Body of pancreas (tissue), 4 donors: ENCODE results near the gene NFIA. TPM values are rescaled to one million over a fixed set of nuclear protein-coding genes. Genes with fewer than 3 reads are reported as not detected.

Experiments used
- ATAC-seq: fragments of 150-250 bp; one replicate; pipeline ENCODE4 v1.9.1; 2016
- DNase-seq, 4 donors: peaks; one replicate each; pipeline ENCODE4 v3.0.0-alpha.2; 2019
- H3K27ac ChIP-seq, 4 donors: fragments of 200-600 bp; sonication (generic); 1 replicate in 3 of 4; 2 replicates in 1 of 4; pipeline versions ENCODE4 v1.5.1 to v1.6.1; 2016 to 2019; ENCODE audit warnings: mild to moderate bottlenecking in 1 of 4, mixed read lengths in 1 of 4, moderate library complexity in 1 of 4
- H3K27me3 ChIP-seq, 2 donors: fragments of 200-600 bp; sonication (generic); one replicate each; pipeline ENCODE4 v1.6.0; 2016; ENCODE audit warnings: mild to moderate bottlenecking in 1 of 2
- H3K36me3 ChIP-seq, 2 donors: fragments of 200-600 bp; sonication (generic); replicated peaks in 1 of 2; 2 replicates each; pipeline ENCODE4 v1.5.1; 2016; ENCODE audit warnings: low read depth in 2 of 2; ENCODE audit not compliant: insufficient read depth in 1 of 2
- H3K4me1 ChIP-seq: fragments of 200-600 bp; sonication (generic); one replicate; pipeline ENCODE4 v1.6.0; 2016
- H3K4me3 ChIP-seq, 2 donors: fragments of 200-600 bp; sonication (generic); 1 replicate in 1 of 2; 2 replicates in 1 of 2; pipeline ENCODE4 v1.5.1; 2016 to 2019
- H3K9me3 ChIP-seq, 3 donors: fragments of 200-600 bp; sonication (generic); 1 replicate in 2 of 3; 2 replicates in 1 of 3; pipeline ENCODE4 v1.5.1; 2016
- POLR2A ChIP-seq, 3 donors: fragments of 450-650 bp; IDR thresholded peaks; one replicate each; pipeline ENCODE4 v1.6.1; 2016; ENCODE audit warnings: antibody characterized with exemption in 3 of 3, mild to moderate bottlenecking in 2 of 3
- WGBS, 2 donors: methylation state at CpG; one replicate each; pipeline ENCODE4 v1.1.5; 2017; 5-methylcytosine and 5-hydroxymethylcytosine counted together
- intact Hi-C: fragments of 100-400 bp; cut with DNase I; formaldehyde crosslinking; loops from one replicate; pipeline ENCODE4 v1.15.1; 2023
- total RNA-seq, 2 donors: library from RNA; depleted of rRNA; stranded (reverse); fragments of >200 nt; gene quantifications; one replicate each; pipeline ENCODE4 v1.1.0, GENCODE V29; 2016
- TF ChIP-seq, protein P1 (sequence below), 7 experiments: fragments of 450-650 bp in 4 of 7; fragments of 200-600 bp in 3 of 7; sonication (generic) in 3 of 7; IDR thresholded peaks; one replicate each; pipeline ENCODE4 v1.5.1; 2016 to 2019; ENCODE audit warnings: antibody characterized with exemption in 7 of 7

Gene NFIA
- total RNA-seq, 2 donors from 2014 or later: 21.5 to 32.3 TPM

- no peaks in the 10 kb centered on the region for H3K36me3 ChIP-seq
- H3K9me3 ChIP-seq: no peaks in the 10 kb centered on the region
- no peak for TF ChIP-seq POLR2A (IDR thresholded peaks at IDR 0.05)
- TF ChIP-seq, protein P1, sequence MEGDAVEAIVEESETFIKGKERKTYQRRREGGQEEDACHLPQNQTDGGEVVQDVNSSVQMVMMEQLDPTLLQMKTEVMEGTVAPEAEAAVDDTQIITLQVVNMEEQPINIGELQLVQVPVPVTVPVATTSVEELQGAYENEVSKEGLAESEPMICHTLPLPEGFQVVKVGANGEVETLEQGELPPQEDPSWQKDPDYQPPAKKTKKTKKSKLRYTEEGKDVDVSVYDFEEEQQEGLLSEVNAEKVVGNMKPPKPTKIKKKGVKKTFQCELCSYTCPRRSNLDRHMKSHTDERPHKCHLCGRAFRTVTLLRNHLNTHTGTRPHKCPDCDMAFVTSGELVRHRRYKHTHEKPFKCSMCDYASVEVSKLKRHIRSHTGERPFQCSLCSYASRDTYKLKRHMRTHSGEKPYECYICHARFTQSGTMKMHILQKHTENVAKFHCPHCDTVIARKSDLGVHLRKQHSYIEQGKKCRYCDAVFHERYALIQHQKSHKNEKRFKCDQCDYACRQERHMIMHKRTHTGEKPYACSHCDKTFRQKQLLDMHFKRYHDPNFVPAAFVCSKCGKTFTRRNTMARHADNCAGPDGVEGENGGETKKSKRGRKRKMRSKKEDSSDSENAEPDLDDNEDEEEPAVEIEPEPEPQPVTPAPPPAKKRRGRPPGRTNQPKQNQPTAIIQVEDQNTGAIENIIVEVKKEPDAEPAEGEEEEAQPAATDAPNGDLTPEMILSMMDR (IDR thresholded peaks at IDR 0.05): no peak
- ATAC-seq (no peak), DNase-seq (no peak)
- no peak overlapping the region for H3K4me3 ChIP-seq
- no peaks in the 10 kb centered on the region for H3K4me1 ChIP-seq
- H3K27ac ChIP-seq: no peak overlapping the region
- 71 to 78% methylated on average over 2 of the region's 2 CpGs for WGBS, 2 donors
- no peaks in the 10 kb centered on the region for H3K27me3 ChIP-seq
- intact Hi-C loops: no loop called here
Observed at GRCh38 chr1:61427510-61427909, 345.1 kb downstream of the NFIA start.

GRCh38 chr1:61428146-61428545, 345.8 kb downstream of the NFIA start:
- H3K27ac ChIP-seq: no peak overlapping the region
- no peak overlapping the region for H3K4me3 ChIP-seq
- H3K27me3 ChIP-seq: no peaks in the 10 kb centered on the region
- intact Hi-C loops: no loop called here
- no peak for ATAC-seq
- H3K36me3 ChIP-seq: no peaks in the 10 kb centered on the region
- 93 to 94% methylated on average over 2 of the region's 2 CpGs for WGBS, 2 donors
- no peaks in the 10 kb centered on the region for H3K9me3 ChIP-seq
- no peaks in the 10 kb centered on the region for H3K4me1 ChIP-seq
- TF ChIP-seq POLR2A (IDR thresholded peaks at IDR 0.05): no peak
- TF ChIP-seq, protein P1 (IDR thresholded peaks at IDR 0.05): no peak
- DNase-seq: no peak

- WGBS, 2 donors: 82 to 83% methylated on average over 7 of the region's 7 CpGs
- no peak overlapping the region for H3K4me3 ChIP-seq
- no peak for ATAC-seq
- H3K36me3 ChIP-seq: no peaks in the 10 kb centered on the region
- peaks cover 11% of the 10 kb centered on the region for H3K4me1 ChIP-seq
- no peak for TF ChIP-seq POLR2A (IDR thresholded peaks at IDR 0.05)
- intact Hi-C loops: no loop called here
- no peaks in the 10 kb centered on the region for H3K27me3 ChIP-seq
- no peak overlapping the region for H3K27ac ChIP-seq
- H3K9me3 ChIP-seq: no peaks in the 10 kb centered on the region
- no peak for DNase-seq
Observed at GRCh38 chr1:61432616-61433388, 350.4 kb downstream of the NFIA start.

- Histone ChIP-seq H3K36me3 (no peaks in the 10 kb centered on the region), H3K4me3 (no peak overlapping the region), H3K27me3 (no peaks in the 10 kb centered on the region), H3K27ac (no peak overlapping the region), H3K9me3 (no peaks in the 10 kb centered on the region), H3K4me1 (peaks cover 11% of the 10 kb centered on the region)
- 83 to 94% methylated on average over 2 of the region's 2 CpGs for WGBS, 2 donors
- TF ChIP-seq, protein P1 (IDR thresholded peaks at IDR 0.05): no peak
- TF ChIP-seq POLR2A (IDR thresholded peaks at IDR 0.05): no peak
- ATAC-seq (no peak), DNase-seq (no peak)
- intact Hi-C loops: no loop called here
Observed at GRCh38 chr1:61433646-61434045, 351.3 kb downstream of the NFIA start.

GRCh38 chr1:61434276-61434675, 351.9 kb downstream of the NFIA start:
- Histone ChIP-seq H3K27ac (no peak overlapping the region), H3K9me3 (no peaks in the 10 kb centered on the region), H3K4me3 (no peak overlapping the region), H3K27me3 (no peaks in the 10 kb centered on the region), H3K4me1 (peaks cover 11% of the 10 kb centered on the region), H3K36me3 (no peaks in the 10 kb centered on the region)
- intact Hi-C loops: no loop called here
- WGBS, 2 donors: 86 to 88% methylated on average over 5 of the region's 5 CpGs
- DNase-seq (no peak), ATAC-seq (no peak)
- TF ChIP-seq, protein P1 (IDR thresholded peaks at IDR 0.05): no peak
- no peak for TF ChIP-seq POLR2A (IDR thresholded peaks at IDR 0.05)
